ENCODE results near the gene CBX1.

DNA sequence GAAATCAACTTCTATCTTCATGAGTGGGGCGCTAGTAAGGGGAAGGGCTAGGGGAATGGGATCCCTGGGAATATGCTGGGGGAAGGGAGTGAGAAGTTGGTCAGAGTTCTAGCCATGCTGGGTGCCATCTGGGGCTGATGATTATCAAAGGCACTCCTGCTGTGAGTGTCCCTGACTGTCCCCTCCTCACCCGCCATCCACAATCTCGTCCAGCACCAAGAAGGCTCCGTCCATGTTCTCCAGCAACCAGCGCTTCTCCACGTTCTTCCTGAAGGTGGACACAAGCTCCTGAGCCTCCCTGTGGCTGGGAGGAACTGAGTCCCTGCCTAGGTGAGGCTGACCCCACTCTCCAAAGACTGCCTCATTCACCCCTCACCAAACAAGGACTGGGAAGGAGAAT lies 69.3 kb downstream of the CBX1 start:
- TF ChIP-seq POLR2A (IDR thresholded peaks at IDR 0.05) = no peak
- TF ChIP-seq, protein P1, sequence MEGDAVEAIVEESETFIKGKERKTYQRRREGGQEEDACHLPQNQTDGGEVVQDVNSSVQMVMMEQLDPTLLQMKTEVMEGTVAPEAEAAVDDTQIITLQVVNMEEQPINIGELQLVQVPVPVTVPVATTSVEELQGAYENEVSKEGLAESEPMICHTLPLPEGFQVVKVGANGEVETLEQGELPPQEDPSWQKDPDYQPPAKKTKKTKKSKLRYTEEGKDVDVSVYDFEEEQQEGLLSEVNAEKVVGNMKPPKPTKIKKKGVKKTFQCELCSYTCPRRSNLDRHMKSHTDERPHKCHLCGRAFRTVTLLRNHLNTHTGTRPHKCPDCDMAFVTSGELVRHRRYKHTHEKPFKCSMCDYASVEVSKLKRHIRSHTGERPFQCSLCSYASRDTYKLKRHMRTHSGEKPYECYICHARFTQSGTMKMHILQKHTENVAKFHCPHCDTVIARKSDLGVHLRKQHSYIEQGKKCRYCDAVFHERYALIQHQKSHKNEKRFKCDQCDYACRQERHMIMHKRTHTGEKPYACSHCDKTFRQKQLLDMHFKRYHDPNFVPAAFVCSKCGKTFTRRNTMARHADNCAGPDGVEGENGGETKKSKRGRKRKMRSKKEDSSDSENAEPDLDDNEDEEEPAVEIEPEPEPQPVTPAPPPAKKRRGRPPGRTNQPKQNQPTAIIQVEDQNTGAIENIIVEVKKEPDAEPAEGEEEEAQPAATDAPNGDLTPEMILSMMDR (IDR thresholded peaks at IDR 0.05) = no peak
- no peak for TF ChIP-seq EP300 (IDR thresholded peaks at IDR 0.05)

Measured in upper lobe of left lung (tissue), 4 donors.